Glomerular endothelial cell (primary cell): ENCODE measurements around the gene RAP1GAP2. TPM values are rescaled to one million over a fixed set of nuclear protein-coding genes. Genes with fewer than 3 reads are reported as not detected.

Experiments
- DNase-seq: peaks from one replicate; pipeline ENCODE4 v3.0.0-alpha.2; 2011; ENCODE audit warnings: low read depth, low spot score; ENCODE audit errors: extremely low read depth
- total RNA-seq: library from RNA; depleted of rRNA; stranded (reverse); fragments of >200 nt; gene quantifications from 2 replicates; pipeline ENCODE4 v1.2.3, GENCODE V29; 2015

The RAP1GAP2 gene
- total RNA-seq, 1 donor from 2014 or later: 5.1 TPM

- DNase-seq: no peak
Measured at GRCh38 chr17:2852221-2852620, 56.0 kb downstream of the RAP1GAP2 start.

DNA sequence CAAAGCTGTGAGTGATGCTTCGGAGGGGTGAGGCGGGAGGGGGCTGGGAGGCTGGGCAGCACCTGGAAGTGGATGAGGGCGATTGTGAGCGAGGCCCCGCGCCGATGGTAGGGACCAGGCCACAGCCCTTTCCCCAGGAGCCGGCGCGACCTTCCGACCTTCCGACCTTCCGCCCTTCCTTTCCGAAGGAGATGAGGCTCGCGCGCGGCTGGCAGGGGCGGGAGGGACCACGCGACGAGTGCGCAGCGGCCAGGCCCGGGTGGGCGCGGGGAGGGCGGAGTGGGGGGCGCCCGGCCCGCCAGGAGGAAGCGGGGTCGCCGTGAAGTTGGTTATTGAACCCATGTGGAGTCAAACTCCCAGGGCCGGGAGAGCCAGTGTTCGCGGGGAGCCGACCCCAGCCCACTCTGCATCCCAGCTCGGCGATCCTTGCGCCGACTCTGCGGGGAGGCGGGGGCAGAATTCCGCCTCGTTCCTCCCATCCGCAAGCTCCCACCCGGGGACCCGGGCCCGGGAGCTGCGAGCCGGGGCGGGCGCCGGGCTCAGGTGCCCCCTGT is 56.6 kb downstream of the RAP1GAP2 start:
- no peak for DNase-seq

DNA sequence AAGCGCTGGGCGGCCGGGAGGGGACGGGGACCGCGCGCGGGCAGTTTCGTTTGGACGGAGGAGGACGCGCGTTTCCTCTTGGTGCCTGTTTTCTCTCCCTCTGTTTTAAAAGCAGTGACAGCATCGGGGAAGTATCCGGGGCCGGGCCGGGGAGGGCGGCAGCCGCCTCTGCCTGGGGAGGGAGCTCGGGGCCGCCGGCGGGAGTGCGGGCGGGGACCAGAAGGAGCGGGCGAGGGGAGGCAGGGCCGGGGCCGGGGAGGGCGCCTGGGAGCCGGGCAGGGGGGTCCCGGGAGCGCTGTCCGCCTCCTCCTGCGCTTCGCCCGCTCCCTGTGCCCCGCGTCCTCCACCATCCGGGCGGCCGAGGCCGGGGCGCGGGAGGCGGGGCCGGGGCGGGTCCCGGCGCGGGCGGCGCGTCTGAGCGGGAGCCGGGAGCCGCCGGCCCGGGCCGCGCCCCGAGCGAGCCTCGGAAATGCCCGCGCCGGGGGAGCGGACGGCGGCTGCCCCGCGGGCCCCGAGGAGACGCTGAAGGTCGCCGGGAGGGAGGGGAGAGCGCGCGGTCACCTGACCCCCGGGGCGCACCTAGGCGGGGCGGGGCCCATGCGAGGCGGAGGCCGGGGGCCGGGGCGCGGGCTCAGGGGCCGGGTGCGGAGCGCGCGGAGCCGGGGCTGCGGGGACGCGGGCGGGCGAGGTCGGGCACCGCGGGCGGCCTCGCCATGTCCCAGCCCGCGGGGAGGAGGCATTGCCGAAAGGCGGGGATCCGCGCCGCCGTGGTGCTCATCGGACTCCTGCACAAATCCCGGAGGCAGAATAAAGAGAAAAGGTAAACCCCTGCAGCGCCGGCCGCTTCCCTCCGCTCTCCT is 57.3 kb downstream of the RAP1GAP2 start:
- no peak for DNase-seq

GRCh38 chr17:2854143-2855055 is 58.2 kb downstream of the RAP1GAP2 start:
- DNase-seq: no peak

DNA sequence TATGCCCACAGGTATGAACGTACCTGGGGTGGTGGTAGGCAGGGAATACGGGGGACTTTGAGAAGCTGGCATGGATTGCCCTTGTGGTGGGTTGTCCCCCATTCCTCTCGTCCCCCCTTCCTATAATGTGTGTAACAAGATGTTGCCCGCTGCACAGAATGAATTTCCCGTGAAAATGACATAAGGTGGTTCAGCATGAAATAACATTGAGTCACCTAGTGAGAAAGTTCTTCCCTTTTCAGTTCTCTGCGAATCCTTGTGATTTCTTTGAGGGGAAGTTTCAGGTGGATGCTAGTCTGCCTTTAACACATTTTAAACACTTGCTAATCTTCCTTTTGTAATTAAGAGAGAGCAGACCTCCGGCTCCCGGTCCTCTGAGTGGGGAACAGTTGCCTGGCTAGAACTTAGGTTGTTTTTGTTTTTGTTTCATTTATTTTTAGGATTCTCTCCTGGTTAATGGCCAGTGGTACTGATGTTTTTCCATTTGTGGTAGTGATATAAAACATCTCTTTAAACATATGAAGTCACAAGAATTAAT is 58.9 kb downstream of the RAP1GAP2 start:
- no peak for DNase-seq

- no peak for DNase-seq
Measured at GRCh38 chr17:2856727-2857126, 60.5 kb downstream of the RAP1GAP2 start.

GRCh38 chr17:2860045-2860444 is 63.8 kb downstream of the RAP1GAP2 start:
- no peak for DNase-seq

GRCh38 chr17:2860883-2861282 is 64.6 kb downstream of the RAP1GAP2 start:
- no peak for DNase-seq

GRCh38 chr17:2862197-2862596 is 66.0 kb downstream of the RAP1GAP2 start:
- no peak for DNase-seq

GRCh38 chr17:2863204-2863603 is 67.0 kb downstream of the RAP1GAP2 start:
- DNase-seq: no peak

DNA sequence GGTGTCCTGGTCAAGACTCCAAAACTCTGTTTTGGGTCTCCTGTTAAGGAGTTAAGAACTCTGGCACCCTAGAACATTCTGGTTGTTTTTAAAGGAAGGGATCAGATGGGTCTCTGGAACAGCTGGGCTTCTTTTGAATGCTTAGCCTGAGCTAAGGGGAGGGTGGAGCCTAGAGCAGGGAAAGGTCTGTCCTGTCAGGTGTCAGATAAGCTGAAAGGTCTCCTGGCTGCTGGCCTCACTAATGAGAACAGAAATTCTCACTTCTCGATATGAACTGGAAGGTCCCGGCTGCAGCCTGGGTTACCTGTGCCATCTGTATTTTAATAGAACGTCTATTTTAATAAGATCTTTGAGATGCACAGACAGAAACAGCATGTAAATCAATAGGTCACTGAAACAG is 69.0 kb downstream of the RAP1GAP2 start:
- no peak for DNase-seq

GRCh38 chr17:2867441-2868424 is 71.5 kb downstream of the RAP1GAP2 start:
- no peak for DNase-seq

DNA sequence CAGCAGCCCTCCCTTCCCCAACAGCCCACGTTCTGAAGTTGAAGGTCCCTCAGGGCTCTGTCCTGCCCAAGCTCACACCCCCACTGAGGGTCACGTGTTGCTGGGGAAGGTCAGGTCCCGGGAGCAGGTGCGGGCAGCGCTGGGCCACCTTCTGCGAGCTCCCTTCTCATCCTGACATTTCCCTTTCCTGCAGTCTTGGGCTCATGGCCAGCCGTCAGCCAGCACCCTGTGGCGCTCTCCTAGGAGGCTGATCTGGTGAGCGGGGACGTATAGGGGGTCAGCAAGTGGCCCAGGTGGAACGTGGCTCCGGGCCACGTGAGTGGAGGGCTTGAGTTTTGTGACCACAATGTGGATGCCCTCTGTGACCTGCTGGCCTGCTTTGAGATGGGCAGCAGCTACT is 73.4 kb downstream of the RAP1GAP2 start:
- DNase-seq: no peak

GRCh38 chr17:2871205-2871604 is 75.0 kb downstream of the RAP1GAP2 start:
- no peak for DNase-seq

- DNase-seq: no peak
Measured at GRCh38 chr17:2871720-2872119, 75.5 kb downstream of the RAP1GAP2 start.

GRCh38 chr17:2872282-2872681 is 76.0 kb downstream of the RAP1GAP2 start:
- DNase-seq: no peak

DNA sequence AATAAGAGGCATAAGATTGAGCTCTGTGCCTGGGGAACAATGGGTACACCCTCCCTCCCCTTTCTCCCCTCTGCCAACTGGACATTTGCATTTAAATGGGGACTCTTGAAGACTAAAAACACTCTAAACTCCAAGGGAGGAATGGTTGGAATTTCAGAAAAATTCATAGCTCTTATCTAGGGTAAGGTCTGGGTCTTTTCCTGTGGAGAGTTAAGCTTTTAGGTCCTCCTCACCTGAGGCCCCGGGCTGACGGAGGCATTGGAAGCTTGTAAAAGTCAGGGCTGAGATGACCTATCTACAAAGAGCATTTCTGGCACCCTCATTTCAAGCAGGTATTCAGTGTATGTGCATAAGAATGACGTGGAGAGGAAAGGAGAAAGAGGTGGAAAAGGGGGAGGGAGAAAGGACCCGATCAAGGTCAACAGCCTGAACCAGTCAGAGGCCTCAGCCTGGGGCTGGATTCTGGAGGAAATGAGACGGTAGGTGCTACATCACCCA is 78.0 kb downstream of the RAP1GAP2 start:
- no peak for DNase-seq

- DNase-seq: no peak
Measured at GRCh38 chr17:2875608-2876007, 79.4 kb downstream of the RAP1GAP2 start.

DNA sequence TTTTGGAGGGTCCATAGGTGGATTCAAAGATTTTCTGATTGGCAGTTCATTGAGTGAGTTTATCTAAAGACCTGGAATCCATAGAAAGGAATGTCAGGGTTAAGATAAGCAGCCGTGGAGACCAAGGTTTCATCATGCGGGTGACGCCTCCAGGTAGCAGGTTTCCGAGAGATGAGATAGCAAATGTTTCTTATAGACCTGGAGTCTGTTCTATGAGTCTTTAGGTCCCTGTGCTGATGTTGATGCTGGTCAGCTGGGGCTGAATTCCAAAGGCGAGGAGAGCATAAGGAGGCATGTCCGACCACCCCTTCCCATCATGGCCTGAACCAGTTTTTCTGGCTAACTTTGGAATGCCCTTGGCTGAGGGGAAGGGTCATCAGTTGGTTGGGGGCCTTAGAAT is 80.2 kb downstream of the RAP1GAP2 start:
- no peak for DNase-seq

- no peak for DNase-seq
Measured at GRCh38 chr17:2878751-2879254, 82.6 kb downstream of the RAP1GAP2 start.
